GM12878 (cell line): ENCODE measurements around the gene FBXW7. TPM values are rescaled to one million over a fixed set of nuclear protein-coding genes. Genes with fewer than 3 reads are reported as not detected.

Source experiments
- ATAC-seq: fragments of 200-7000 bp; cut with Tn5 transposase; 3 replicates; pipeline ENCODE4 v1.9.1; 2020; ENCODE audit warnings: mild to moderate bottlenecking, moderate library complexity
- BruUV-seq: library from RNA; stranded (reverse); fragments of 400-500 nt; replicated peaks from 2 replicates; lab custom pipeline; 2021; lab: Mats Ljungman, UMichigan
- CTCF ChIA-PET: fragments of 300-600 bp; sonication (Branson Sonifier 250); formaldehyde crosslinking; extraction: SDS; loops from one replicate; lab custom pipeline; 2021; ENCODE audit warnings: inconsistent platforms; lab: Yijun Ruan, JAX
- POLR2A ChIA-PET: fragments of 350-600 bp; formaldehyde crosslinking; extraction: SDS; loops from one replicate; lab custom pipeline; 2021; ENCODE audit warnings: inconsistent platforms; lab: Charles Lee
- RAD21 ChIA-PET: fragments of 300-600 bp; sonication (Branson Sonifier 250); formaldehyde crosslinking; loops from one replicate; lab custom pipeline; 2023; ENCODE audit warnings: antibody characterized with exemption; ENCODE audit not compliant: unreplicated experiment; lab: Charles Lee
- SMC1A ChIA-PET: fragments of 300-600 bp; sonication (Branson Sonifier 250); formaldehyde crosslinking; loops from one replicate; lab custom pipeline; 2023; ENCODE audit not compliant: unreplicated experiment, uncharacterized antibody; lab: Charles Lee
- DNase-seq: peaks from one replicate; pipeline ENCODE4 v3.0.0-alpha.2; 2011; ENCODE audit warnings: low read depth, low spot score
- FAIRE-seq: peaks from 3 replicates; lab custom pipeline; 2011; peaks lifted over from hg19 to GRCh38; lab: Jason Lieb, UNC
- H2AFZ ChIP-seq: 2 replicates; pipeline ENCODE4 v1.6.0; 2011; ENCODE audit warnings: low read depth, low read length, control low read depth; ENCODE audit not compliant: control insufficient read depth
- H3K27ac ChIP-seq: 2 replicates; pipeline ENCODE4 v1.5.1; 2011; ENCODE audit warnings: control low read depth; ENCODE audit not compliant: control insufficient read depth, insufficient read depth
- H3K27me3 ChIP-seq, 2 experiments: replicated peaks in 1 of 2; 2 replicates each; pipeline versions ENCODE4 v1.6.0 to v1.6.1; 2011; ENCODE audit warnings: low read length in 1 of 2; ENCODE audit not compliant: control insufficient read depth in 2 of 2, insufficient read depth in 2 of 2
- H3K36me3 ChIP-seq, 2 experiments: 2 replicates each; pipeline ENCODE4 v1.5.1; 2011; ENCODE audit warnings: low read length in 1 of 2; ENCODE audit not compliant: control insufficient read depth in 2 of 2, insufficient read depth in 2 of 2
- H3K4me1 ChIP-seq: 2 replicates; pipeline ENCODE4 v1.6.1; 2011; ENCODE audit warnings: mild to moderate bottlenecking, low read length, moderate library complexity, mixed read lengths; ENCODE audit not compliant: control insufficient read depth, insufficient read depth
- H3K4me2 ChIP-seq: 2 replicates; pipeline ENCODE4 v1.6.0; 2011; ENCODE audit warnings: control low read depth; ENCODE audit not compliant: control insufficient read depth, insufficient read depth
- H3K4me3 ChIP-seq: fragments of 200-600 bp; sonication (generic); 2 replicates; pipeline ENCODE4 v1.5.1; 2016
- H3K79me2 ChIP-seq: 2 replicates; pipeline ENCODE4 v1.6.0; 2011; ENCODE audit warnings: low read length; ENCODE audit not compliant: control insufficient read depth, insufficient read depth
- H3K9ac ChIP-seq: 2 replicates; pipeline ENCODE4 v1.8.0; 2011; ENCODE audit warnings: low read length, control low read depth, mixed read lengths; ENCODE audit not compliant: control insufficient read depth, insufficient read depth
- H3K9me3 ChIP-seq: replicated peaks from 3 replicates; pipeline ENCODE4 v1.5.1; 2011; ENCODE audit warnings: mild to moderate bottlenecking, low read length; ENCODE audit not compliant: control insufficient read depth, insufficient read depth
- H4K20me1 ChIP-seq: 2 replicates; pipeline ENCODE4 v1.6.0; 2011; ENCODE audit not compliant: control insufficient read depth, insufficient read depth
- ASH2L ChIP-seq: fragments of 300-600, 200-600 bp; sonication (generic); IDR thresholded peaks from 2 replicates; pipeline ENCODE4 v1.6.1; 2017; ENCODE audit warnings: low read depth, mild to moderate bottlenecking, borderline replicate concordance
- BACH1 ChIP-seq: fragments of 450-650 bp; IDR thresholded peaks from 2 replicates; pipeline ENCODE4 v1.6.1; 2017; ENCODE audit warnings: mild to moderate bottlenecking, borderline replicate concordance
- CHD1 ChIP-seq: IDR thresholded peaks from 2 replicates; pipeline ENCODE4 v1.6.1; 2012; ENCODE audit warnings: low read depth, low read length, improper control_type of control experiment
- ZNF384 ChIP-seq: IDR thresholded peaks from 2 replicates; pipeline ENCODE4 v1.6.1; 2012; ENCODE audit warnings: low read depth, mild to moderate bottlenecking, low read length, improper control_type of control experiment, borderline replicate concordance
- WGBS: methylation state at CpG from one replicate; pipeline ENCODE4 v1.1.6; 2016; ENCODE audit warnings: low lambda C conversion rate; ENCODE audit not compliant: insufficient replicate concordance, insufficient coverage; ENCODE audit errors: missing lambda C conversion rate; 5-methylcytosine and 5-hydroxymethylcytosine counted together
- in situ Hi-C: fragments of 300-500 bp; cut with MboI; formaldehyde crosslinking; loops from 9 replicates; pipeline ENCODE4 v1.14.3; 2018; ENCODE audit warnings: mixed read lengths
- intact Hi-C: fragments of 100-400 bp; cut with micrococcal nuclease; formaldehyde crosslinking; loops from one replicate; pipeline ENCODE4 v1.14.2; 2022; ENCODE audit not compliant: unreplicated experiment
- polyA plus RNA-seq, 11 experiments: library from polyadenylated mRNA; depleted of rRNA in 4 of 11; unstranded in 6 of 11; stranded (reverse) in 5 of 11; fragments of >200 nt; fragmentation: Nextera tagmentation in 4 of 11; fragmentation: Illumina TruSeq in 1 of 11; extraction: Ambion mirVana in 4 of 11; extraction: Trizol in 1 of 11; gene quantifications; 1 replicate in 1 of 11; 2 replicates in 10 of 11; pipeline versions ENCODE4 v1.2.1 to v1.2.3, GENCODE V29; 2011 to 2016; ENCODE audit warnings: inconsistent platforms in 2 of 11, missing spikeins in 2 of 11, low read depth in 1 of 11
- total RNA-seq, 4 experiments: library from RNA; depleted of rRNA in 3 of 4; stranded (reverse); fragments of >200 nt in 3 of 4; fragmentation: Illumina TruSeq in 1 of 4; extraction: Trizol in 1 of 4; gene quantifications; 2 replicates each; pipeline versions ENCODE4 v1.2.1 to v1.2.3, GENCODE V29; 2013 to 2021
- TF ChIP-seq, protein P1 (sequence below): fragments of 450-650 bp; IDR thresholded peaks from 2 replicates; pipeline ENCODE4 v1.6.1; 2017; ENCODE audit warnings: mild to moderate bottlenecking, moderate library complexity

FBXW7 gene
- total and polyA plus RNA-seq, 10 of the 15 experiments (the other 5 are each of a cell fraction or from before 2014, with no cell fraction given) = 35.8 to 118 (median 47.2) TPM

DNA sequence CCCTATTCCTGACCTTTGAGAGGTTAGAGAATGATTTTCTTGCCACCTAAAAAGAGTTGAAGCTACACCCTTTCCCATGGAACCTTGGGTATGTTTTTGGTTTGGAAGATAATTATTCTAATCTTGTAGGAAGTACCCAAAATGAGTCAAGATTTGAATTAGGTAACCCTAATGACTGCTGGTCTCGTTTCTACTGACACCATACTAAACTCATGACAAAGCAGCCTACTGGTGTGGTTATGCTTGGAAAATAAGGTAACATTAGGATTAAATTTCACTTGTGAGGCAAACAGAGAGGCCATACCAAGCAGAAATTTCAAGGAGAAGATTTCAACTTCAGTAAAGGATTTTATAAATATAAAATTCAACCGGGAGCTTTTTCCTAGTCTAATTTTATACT is 107.9 kb downstream of the FBXW7 start:
- ChIA-PET CTCF (interaction anchor here (0.6 to 2.6 kb wide), 3 partner anchors 11 to 676 kb away, joined by 3 to 8 read pairs (median 3); no protein-coding TSS in a partner anchor), SMC1A (interaction anchor here (1.1 to 2.2 kb wide), 3 partner anchors 10 to 287 kb away, joined by 4 to 10 read pairs (median 6); no protein-coding TSS in a partner anchor), RAD21 (no interaction called here)
- Histone ChIP-seq H3K36me3 (peaks cover 0 to 23% of the 10 kb centered on the region in 2 experiments; a peak in 2 of 4 replicates), H4K20me1 (no peaks in the 10 kb centered on the region), H3K4me2 (no peak overlapping the region), H3K9ac (no peak overlapping the region), H3K4me3 (no peak overlapping the region), H3K9me3 (no peaks in the 10 kb centered on the region), H2AFZ (no peak overlapping the region), H3K27me3 (no peaks in the 10 kb centered on the region)
- no peak for DNase-seq
- BruUV-seq = no TSS peak
- in situ Hi-C loops = no loop called here
- WGBS = 64% methylated on average over 2 of the region's 2 CpGs
- FAIRE-seq = no peak
- TF ChIP-seq CHD1 (no peak), ASH2L (no peak), BACH1 (no peak), ZNF384 (no peak)
- TF ChIP-seq, protein P1, sequence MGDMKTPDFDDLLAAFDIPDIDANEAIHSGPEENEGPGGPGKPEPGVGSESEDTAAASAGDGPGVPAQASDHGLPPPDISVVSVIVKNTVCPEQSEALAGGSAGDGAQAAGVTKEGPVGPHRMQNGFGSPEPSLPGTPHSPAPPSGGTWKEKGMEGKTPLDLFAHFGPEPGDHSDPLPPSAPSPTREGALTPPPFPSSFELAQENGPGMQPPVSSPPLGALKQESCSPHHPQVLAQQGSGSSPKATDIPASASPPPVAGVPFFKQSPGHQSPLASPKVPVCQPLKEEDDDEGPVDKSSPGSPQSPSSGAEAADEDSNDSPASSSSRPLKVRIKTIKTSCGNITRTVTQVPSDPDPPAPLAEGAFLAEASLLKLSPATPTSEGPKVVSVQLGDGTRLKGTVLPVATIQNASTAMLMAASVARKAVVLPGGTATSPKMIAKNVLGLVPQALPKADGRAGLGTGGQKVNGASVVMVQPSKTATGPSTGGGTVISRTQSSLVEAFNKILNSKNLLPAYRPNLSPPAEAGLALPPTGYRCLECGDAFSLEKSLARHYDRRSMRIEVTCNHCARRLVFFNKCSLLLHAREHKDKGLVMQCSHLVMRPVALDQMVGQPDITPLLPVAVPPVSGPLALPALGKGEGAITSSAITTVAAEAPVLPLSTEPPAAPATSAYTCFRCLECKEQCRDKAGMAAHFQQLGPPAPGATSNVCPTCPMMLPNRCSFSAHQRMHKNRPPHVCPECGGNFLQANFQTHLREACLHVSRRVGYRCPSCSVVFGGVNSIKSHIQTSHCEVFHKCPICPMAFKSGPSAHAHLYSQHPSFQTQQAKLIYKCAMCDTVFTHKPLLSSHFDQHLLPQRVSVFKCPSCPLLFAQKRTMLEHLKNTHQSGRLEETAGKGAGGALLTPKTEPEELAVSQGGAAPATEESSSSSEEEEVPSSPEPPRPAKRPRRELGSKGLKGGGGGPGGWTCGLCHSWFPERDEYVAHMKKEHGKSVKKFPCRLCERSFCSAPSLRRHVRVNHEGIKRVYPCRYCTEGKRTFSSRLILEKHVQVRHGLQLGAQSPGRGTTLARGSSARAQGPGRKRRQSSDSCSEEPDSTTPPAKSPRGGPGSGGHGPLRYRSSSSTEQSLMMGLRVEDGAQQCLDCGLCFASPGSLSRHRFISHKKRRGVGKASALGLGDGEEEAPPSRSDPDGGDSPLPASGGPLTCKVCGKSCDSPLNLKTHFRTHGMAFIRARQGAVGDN = no peak
- TF ChIP-seq, all 136 proteins: peak for 0
- POLR2A ChIA-PET = interaction anchor here (0.5 to 0.6 kb wide), 2 partner anchors 40 to 1361 kb away, joined by 3 to 8 read pairs; no protein-coding TSS in a partner anchor
- peaks cover 4% of the 10 kb centered on the region for H3K4me1 ChIP-seq
- ATAC-seq = no peak
- no peak overlapping the region for H3K27ac ChIP-seq
- peaks cover 22% of the 10 kb centered on the region for H3K79me2 ChIP-seq
- intact Hi-C loops = no loop called here
